ENCODE measurements around the gene LRRC56.

LRRC56 gene

GRCh38 chr11:528166-528814 lies 9.0 kb upstream of the LRRC56 start:
- no peak for DNase-seq

- DNase-seq, result no peak
Measured at GRCh38 chr11:528815-529727, 8.3 kb upstream of the LRRC56 start.

- DNase-seq, result no peak
Measured at GRCh38 chr11:529728-530411, 7.5 kb upstream of the LRRC56 start.

GRCh38 chr11:530960-531831 lies 6.1 kb upstream of the LRRC56 start:
- no peak for DNase-seq

- no peak for DNase-seq
Measured at GRCh38 chr11:531919-532526, 5.3 kb upstream of the LRRC56 start.

- DNase-seq, result no peak
Measured at GRCh38 chr11:532527-532985, 4.8 kb upstream of the LRRC56 start.

- DNase-seq, result no peak
Measured at GRCh38 chr11:532986-533585, 4.2 kb upstream of the LRRC56 start.

- no peak for DNase-seq
Measured at GRCh38 chr11:533586-534395, 3.5 kb upstream of the LRRC56 start.

GRCh38 chr11:534396-535209 lies 2.7 kb upstream of the LRRC56 start:
- DNase-seq, result no peak

- DNase-seq, result no peak
Measured at GRCh38 chr11:535210-535518, 2.2 kb upstream of the LRRC56 start.

- peak; percentile 91 for DNase-seq
Measured at GRCh38 chr11:535519-536454, 1.5 kb upstream of the LRRC56 start, which contains the start of gene HRAS. Gene HRAS, minus strand, starts transcription at chr11:535576.

- DNase-seq, result no peak
Measured at GRCh38 chr11:537622-538430, 499 bp downstream of the LRRC56 start.

- no peak for DNase-seq
Measured at GRCh38 chr11:538431-539051, 1.2 kb downstream of the LRRC56 start.

- no peak for DNase-seq
Measured at GRCh38 chr11:539971-540481, 2.7 kb downstream of the LRRC56 start.

- no peak for DNase-seq
Measured at GRCh38 chr11:540583-541432, 3.5 kb downstream of the LRRC56 start.

GRCh38 chr11:541433-541885 lies 4.1 kb downstream of the LRRC56 start:
- DNase-seq, result no peak

All from NCI-H1048 (cell line).